GM10248 (cell line): Measurements from ENCODE around the gene TRIM36.
A peak's percentile ranks its signal among the peaks of the same experiment; 100 is the strongest.

Source experiments
- CTCF ChIA-PET: fragments of 300-600 bp; sonication (Branson Sonifier 250); formaldehyde crosslinking; extraction: SDS; loops from one replicate; lab custom pipeline; 2021; ENCODE audit warnings: antibody characterized with exemption; lab: Yijun Ruan, JAX
- POLR2A ChIA-PET: fragments of 350-650 bp; sonication (Branson Sonifier 250); formaldehyde crosslinking; extraction: SDS; loops from one replicate; lab custom pipeline; 2020; ENCODE audit warnings: antibody characterized with exemption; lab: Yijun Ruan, JAX
- DNase-seq: peaks from one replicate; pipeline ENCODE4 v3.0.0; 2012; ENCODE audit errors: extremely low spot score
- CTCF ChIP-seq: IDR thresholded peaks from 2 replicates; pipeline ENCODE4 v1.5.1; 2012; ENCODE audit warnings: mild to moderate bottlenecking, low read depth; ENCODE audit errors: extremely low read depth, missing control alignments, control extremely low read depth

The TRIM36 gene

GRCh38 chr5:115116001-115116400 is 53.7 kb downstream of the TRIM36 start:
- CTCF ChIA-PET = no interaction called here
- POLR2A ChIA-PET = no interaction called here
- DNase-seq = no peak
- TF ChIP-seq CTCF = no peak

DNA sequence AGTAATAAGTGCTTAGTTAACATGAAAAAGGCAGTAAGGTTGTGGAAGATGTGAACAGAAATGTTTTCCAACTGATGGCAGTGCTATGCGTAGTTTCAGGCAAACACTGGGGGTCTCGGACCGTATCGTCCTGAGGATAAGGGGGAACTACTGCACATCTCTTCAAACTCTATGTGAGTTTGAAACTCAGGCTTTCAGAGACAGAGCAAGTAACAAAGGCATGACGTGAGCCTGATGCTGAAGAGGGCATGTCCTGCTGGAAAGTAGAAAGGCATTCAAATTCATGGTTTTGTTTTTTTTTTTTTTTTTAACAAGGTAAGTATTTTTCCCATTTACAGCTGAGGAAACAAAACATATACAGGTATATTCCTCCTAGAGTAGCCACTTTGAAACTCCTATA is 59.9 kb downstream of the TRIM36 start:
- no peak for DNase-seq
- TF ChIP-seq CTCF = no peak
- POLR2A ChIA-PET = no interaction called here
- CTCF ChIA-PET = interaction anchor here (1.0 kb wide), 1 partner anchor 9 kb away, joined by 3 read pairs; no protein-coding TSS in a partner anchor

DNA sequence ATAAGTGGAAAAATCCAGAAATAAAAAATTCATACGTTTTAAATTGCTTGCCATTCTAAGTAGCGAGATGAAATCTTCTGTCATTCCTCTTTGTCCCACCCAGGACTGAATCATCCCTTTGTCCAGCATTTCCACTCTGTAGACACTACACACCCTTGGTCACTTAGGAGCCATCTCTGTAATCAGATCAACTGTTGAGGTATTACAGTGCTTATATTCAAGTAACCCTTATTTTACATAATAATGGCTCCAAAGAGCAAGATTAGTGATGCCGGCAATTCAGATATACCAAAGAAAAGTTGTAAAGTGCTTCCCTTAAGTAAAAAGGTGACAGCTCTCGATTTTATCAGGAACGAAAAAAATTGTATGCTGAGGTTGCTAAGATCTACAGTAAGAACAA is 60.4 kb downstream of the TRIM36 start:
- DNase-seq = no peak
- ChIA-PET CTCF (interaction anchor here (1.0 kb wide), 1 partner anchor 9 kb away, joined by 3 read pairs; no protein-coding TSS in a partner anchor), POLR2A (no interaction called here)

DNA sequence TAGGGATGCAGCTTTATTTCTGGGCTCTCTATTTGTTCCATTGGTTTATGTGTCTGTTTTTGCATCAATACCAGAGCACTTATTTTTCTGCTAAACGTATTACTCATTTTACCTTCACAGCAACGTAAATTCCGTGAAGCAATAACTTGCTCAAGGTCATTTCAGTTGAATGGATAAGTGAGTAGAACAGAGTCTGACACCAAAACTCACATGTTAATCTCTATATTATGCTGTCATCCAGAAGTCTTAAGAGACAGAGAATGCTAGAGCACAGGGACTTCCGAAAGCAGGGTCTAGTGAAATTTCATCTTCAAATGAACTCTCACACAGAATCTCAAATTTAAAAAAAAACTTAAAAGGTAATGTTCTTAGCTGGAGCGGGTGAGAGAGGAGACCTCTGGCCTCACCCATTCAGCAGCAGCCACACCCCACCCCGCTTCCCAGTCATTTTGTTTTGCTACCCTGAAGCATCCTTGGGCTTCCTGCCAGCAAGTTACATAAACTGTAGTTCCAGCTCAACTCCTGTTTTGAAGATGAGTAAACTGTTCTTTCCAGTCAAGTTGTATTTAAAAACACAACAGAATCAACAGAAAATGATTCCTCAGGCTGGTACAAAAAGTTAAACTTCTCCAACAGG is 69.3 kb downstream of the TRIM36 start:
- no peak for DNase-seq
- TF ChIP-seq CTCF = no peak
- ChIA-PET POLR2A (no interaction called here), CTCF (interaction anchor here (0.8 to 1.5 kb wide), 7 partner anchors 8 to 147 kb away, joined by 3 to 4 read pairs (median 3); no protein-coding TSS in a partner anchor)

More for the DNA sequence above, 60.4 kb downstream of the TRIM36 start:
- TF ChIP-seq CTCF = no peak

- ChIA-PET CTCF (interaction anchor here (0.6 to 2.5 kb wide), 25 partner anchors 8 to 970 kb away, joined by 3 to 35 read pairs (median 4); partner anchors contain the start of gene PGGT1B), POLR2A (no interaction called here)
- peak; percentile 57 for DNase-seq
- peak; percentile 74 for TF ChIP-seq CTCF
These were observed 71.5 kb downstream of the TRIM36 start for GRCh38 chr5:115098041-115098702.

- TF ChIP-seq CTCF = no peak
- CTCF ChIA-PET = interaction anchor here (0.8 to 2.5 kb wide), 16 partner anchors 9 to 971 kb away, joined by 3 to 35 read pairs (median 6); partner anchors contain the start of gene PGGT1B
- POLR2A ChIA-PET = no interaction called here
- DNase-seq = no peak
These were observed 72.5 kb downstream of the TRIM36 start for GRCh38 chr5:115097236-115097635.
